ENCODE data around the gene FUNDC2.
"Not testable (repeated sequence)": the region's sequence is repeated elsewhere in the genome, so short reads cannot be mapped to it uniquely, and the experiment has no call there.

Gene FUNDC2

DNA sequence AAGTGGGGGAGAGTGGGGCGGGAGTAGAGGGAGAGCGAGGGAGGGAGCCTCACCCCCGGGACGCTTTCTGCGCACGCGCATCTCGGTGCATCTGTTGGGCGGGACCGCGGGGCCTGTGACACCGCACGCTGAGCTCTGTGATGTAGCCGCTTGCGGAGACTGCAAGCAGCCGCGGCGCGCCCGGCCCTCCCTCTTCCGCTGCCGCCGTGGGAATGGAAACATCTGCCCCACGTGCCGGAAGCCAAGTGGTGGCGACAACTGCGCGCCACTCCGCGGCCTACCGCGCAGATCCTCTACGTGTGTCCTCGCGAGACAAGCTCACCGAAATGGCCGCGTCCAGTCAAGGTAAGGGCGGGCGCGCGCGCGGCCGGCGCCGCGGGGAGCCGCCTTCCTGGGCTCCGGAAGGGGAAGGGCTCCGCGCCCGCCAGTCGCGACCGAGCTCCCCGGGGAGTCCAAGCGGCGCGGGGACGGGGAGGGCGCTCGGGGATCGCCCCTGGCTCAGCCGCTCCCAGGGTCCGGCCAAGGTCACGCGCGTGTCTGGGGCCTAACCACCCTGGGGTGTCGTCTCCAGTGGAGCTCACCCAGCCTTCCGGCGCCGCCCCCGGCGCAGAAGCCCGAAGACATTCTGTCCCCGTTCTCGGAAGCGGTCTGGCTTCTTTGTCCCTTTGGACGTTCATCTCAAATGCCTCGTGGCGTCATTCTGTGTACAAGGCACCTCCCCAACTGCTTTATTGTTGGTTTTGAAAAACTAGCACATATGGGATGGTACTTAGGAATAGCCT, at the start of gene FUNDC2:
TSS of gene FUNDC2 (plus strand) at position 118 of the 782 bp plus-strand sequence. CDS start at position 213, 95 bp downstream.
- peak; percentile 96 for DNase-seq

GRCh38 chrX:154979629-154980028, 47.0 kb upstream of the FUNDC2 start:
- no peak for DNase-seq

DNA sequence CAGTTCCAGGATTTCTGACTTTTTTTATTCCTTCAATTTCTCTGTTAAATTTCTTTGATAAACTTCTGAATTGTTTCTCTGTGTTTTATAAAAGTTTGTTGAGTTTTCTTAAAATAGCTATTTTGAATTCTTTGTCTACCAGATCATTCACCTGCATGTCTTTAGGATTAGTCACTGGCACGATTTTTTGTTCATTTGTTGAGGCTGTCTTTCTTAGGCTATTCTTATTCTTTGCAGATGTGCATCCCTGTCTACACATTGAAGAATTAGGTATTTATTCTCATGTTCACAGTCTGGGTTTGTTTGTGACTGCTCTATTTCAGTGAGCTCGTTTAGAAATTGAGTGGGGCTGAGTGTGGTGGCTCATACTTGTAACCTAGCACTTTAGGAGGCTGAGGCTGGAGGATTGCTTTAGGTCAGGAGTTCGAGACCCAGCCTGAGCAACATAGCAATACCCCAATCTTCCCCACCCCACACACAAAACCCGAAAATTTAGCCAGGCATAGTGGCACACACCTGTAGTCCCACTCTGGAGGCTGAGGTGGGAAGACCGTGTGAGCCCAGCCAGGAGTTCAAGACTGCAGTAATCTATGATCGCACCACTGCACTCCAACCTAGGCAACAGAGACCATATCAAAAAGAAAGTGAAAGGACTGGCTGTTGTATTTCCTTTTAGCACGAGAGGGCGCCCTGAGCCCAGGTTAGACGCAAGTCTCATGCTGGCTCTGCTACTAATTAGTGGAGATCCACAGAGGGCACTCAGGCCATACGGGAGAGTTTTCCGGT, 46.1 kb upstream of the FUNDC2 start:
- DNase-seq, result peak; percentile 91

- no peak for DNase-seq
Observed at GRCh38 chrX:154981116-154981411, 45.6 kb upstream of the FUNDC2 start.

DNA sequence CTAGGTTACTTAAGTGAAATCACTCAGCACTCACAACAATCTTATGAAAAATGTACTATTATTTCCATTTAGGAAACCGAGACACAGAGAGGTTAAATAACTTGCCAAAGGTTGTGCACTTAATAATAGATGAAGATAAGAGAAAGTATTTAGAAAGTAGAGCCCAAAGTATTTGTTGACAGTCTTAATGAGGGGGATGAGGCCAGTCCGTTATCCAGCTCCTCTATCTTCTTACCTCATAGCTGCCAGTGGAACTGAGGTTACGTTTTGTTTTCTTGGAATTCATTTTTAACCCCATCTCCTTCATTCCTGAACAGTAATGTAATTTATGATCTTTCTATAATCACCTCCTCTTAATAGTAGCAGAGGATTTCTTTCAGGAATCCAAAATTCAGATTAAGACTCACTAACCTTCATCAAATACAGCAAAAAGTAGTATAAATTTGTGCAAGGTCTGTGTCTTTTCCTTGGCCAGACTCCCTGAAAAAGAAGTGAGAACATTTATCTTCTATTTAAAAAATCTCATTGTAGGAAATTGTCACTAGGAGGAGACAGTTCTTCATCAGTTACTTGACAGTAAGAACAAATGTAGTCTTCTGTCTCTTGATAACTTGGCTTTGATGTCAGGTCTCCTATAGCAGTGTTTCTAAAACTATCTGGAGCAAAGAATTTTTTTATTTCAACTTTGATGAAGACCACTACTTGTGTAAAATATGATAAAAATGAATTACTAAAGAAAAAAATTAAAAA, 39.6 kb upstream of the FUNDC2 start:
- DNase-seq, result peak; percentile 54

- DNase-seq, result no peak
Observed at GRCh38 chrX:154987940-154988339, 38.7 kb upstream of the FUNDC2 start.

GRCh38 chrX:154988719-154989118, 37.9 kb upstream of the FUNDC2 start:
- DNase-seq, result no peak

DNA sequence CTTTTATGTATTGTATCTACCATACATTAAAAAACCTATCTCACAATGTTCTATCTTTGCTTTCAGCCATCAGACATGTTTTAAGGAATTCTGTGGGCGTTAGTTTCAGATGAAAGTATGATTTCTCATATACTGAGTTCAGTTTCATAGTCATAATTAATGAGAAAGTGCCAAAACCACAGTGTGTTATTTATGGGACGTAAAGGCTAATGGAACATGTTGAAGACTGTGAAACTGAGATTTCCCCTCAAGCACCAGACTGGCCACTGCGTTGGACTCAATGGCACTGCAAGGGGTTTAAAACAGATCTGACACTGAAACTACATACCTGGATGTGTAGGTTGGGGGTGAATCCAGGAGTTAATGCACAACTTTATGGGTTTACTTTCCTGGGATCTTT, 36.1 kb upstream of the FUNDC2 start:
- DNase-seq, result no peak

- no peak for DNase-seq
Observed at GRCh38 chrX:154991039-154991438, 35.6 kb upstream of the FUNDC2 start.

DNA sequence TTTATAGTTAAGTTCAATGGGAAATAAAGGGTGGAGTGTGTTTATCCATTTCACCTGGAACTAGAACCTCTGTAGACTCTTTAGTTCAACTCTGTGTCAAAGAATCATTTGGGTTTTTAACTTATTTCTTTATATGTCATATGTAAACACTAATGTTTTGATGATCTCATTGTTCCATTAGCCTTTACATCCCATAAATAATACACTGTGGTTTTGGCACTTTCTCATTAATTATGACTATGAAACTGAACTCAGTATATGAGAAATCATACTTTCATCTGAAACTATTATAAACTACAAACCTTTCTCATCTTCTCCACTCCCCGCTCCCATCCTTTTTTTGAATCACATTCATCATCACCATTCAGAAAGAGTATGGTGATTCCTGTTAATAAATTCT, 35.2 kb upstream of the FUNDC2 start:
- no peak for DNase-seq

GRCh38 chrX:154998204-154998880, 28.3 kb upstream of the FUNDC2 start:
- DNase-seq, result no peak

- DNase-seq, result no peak
Observed at GRCh38 chrX:155000841-155001240, 25.8 kb upstream of the FUNDC2 start.

DNA sequence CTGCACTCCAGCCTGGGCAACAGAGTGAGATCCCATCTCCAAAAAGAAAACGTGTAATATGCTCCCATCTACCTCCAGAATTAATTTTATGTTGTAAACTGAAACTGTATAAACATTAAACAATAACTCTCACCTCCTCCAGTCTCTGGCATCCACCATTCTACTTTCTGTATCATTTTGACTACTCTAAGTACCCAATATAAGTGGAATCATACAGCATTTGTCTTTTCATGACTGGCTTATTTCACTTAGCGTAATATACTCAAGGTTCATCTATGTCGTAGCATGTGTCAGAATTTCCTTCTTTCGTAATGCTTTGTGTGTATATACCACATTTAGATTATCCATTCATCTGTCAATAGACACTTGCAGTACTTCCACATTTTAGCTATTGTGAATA, 24.8 kb upstream of the FUNDC2 start:
- no peak for DNase-seq

DNA sequence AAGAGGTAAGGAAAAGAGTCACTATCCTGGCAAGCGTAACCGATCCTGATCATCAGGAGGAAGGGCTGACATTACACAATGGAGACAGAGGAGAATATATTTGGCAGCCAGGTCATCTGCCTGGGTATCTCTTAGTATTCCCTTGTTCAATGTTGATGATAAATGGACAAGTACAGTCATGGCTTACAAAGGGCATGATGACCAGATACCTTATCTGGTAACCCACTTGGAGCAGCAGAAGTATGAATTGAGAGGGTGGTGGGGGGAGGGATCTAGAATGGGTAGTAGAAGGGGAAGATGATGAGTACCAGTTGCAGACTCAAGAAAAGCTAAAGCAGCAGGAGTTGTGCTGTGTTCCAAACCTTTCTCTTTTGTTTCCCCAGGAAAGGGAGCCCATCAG, 21.5 kb upstream of the FUNDC2 start:
- DNase-seq, result no peak

DNA sequence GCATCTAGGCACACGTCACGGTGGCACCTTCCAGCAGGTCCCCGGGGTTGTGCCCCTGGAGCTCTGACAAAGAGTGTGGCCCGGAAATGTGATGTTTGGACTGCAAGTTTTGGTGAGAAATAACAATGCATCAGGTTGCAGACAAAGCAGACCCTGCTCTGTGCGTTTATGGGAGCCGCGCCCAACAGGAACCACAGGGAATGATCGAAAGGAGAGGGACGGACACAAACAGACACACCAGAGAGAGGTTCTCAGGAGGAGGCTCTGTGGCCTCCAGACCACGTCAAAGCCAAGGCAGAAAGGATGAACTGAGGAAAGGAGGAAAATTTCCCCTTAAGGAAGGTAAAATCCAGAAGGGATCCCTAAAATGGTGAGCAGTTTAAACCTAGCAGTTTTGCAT, 20.3 kb upstream of the FUNDC2 start:
- DNase-seq, result not testable (repeated sequence)

- DNase-seq, result not testable (repeated sequence)
Observed at GRCh38 chrX:155006913-155007671, 19.6 kb upstream of the FUNDC2 start.

GRCh38 chrX:155008578-155008977, 18.1 kb upstream of the FUNDC2 start:
- DNase-seq, result not testable (repeated sequence)

DNA sequence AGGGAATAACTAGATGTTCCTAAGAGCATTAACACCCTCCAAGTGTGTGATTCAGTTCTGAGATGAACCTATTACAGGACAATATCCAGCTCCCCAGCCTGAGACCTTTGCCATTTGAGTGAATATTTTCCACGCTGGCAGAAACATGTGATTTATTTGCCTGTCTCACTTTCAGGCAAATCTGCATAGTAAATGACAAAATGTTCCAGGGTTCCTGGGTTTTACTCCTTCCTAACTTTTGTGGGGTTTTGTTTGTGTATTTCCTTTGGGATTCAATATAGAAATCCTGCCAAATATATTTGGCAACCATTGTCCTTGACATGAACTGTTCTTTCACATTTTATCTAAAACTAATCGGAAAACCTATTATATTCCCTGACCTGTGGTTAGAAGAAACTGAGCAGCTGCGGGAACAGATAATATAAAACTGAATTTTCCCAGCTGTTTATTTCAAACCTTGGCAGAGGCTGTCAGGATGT, 16.6 kb upstream of the FUNDC2 start:
- peak; percentile 26 for DNase-seq

GRCh38 chrX:155020591-155020990, 6.1 kb upstream of the FUNDC2 start:
- no peak for DNase-seq

- peak; percentile 58 for DNase-seq
Observed at GRCh38 chrX:155022585-155022984, 4.1 kb upstream of the FUNDC2 start, which contains the start of gene F8. Gene F8, minus strand, starts transcription at chrX:155022723. Its CDS starts 171 bp downstream, at chrX:155022552.

DNA sequence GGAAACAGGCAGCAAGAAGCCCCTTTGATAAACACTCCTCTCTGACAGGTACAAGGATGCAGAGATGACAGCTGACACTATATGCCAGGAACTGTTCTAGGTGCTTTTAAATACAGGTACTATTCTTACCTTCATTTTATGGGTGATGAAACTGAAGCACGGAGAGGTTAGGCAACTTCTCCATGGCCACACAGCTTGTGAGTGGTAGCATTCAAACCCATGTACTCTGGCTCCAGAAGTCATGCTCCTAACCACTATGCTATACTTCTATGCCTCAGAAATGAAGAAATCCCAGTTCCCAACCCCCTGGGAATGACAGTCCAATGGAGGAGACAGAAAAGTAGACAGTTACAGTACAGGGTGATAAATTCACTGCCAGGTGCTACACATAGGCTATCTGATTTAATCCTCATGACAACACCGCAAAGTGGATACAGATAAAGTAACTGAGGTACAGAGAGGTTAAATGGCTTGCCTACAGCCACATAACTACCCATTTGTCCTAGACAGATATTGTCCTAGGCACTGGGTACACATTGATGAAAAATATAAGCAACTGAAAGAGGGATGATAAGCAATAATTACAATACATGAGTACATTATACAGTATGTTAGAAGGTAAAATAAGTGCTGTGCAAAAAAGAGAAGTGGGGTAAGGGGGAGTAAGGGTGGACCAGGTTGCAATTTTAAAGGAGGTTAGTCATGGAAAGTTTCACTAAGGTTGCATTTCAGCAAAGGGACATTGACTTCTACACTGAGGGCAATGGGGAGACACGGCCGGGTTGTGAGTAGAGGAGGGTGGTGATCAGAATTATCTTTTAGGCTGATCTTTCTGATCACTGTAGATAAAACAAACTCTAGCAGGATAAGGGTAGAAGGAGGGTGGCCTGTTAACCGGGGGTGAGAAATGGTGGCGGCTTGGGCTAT, 2.5 kb upstream of the FUNDC2 start:
- DNase-seq, result peak; percentile 36

Data from OCI-M1 (cell line).